Endothelial cell of umbilical vein (primary cell): Measurements from ENCODE around the gene ELOB. TPM values are rescaled to one million over a fixed set of nuclear protein-coding genes. Genes with fewer than 3 reads are reported as not detected.

ENCODE experiments used
- BruUV-seq: library from RNA; stranded (reverse); fragments of 400-500 nt; replicated peaks from 2 replicates; lab custom pipeline; 2021; lab: Mats Ljungman, UMichigan
- CTCF ChIA-PET: fragments of 300-600, 350-600 bp; sonication (Branson Sonifier 250); formaldehyde crosslinking; loops from one replicate; lab custom pipeline; 2021; ENCODE audit warnings: antibody characterized with exemption, inconsistent platforms; lab: Charles Lee
- POLR2A ChIA-PET: fragments of 300-600, 350-600 bp; sonication (Branson Sonifier 250); formaldehyde crosslinking; loops from one replicate; lab custom pipeline; 2021; ENCODE audit warnings: antibody characterized with exemption, inconsistent platforms; lab: Charles Lee
- DNase-seq: peaks from one replicate; pipeline ENCODE4 v3.0.0-alpha.2; 2011; ENCODE audit warnings: low read depth, low spot score
- FAIRE-seq: peaks from 2 replicates; lab custom pipeline; 2011; peaks lifted over from hg19 to GRCh38; lab: Jason Lieb, UNC
- H2AFZ ChIP-seq: 2 replicates; pipeline ENCODE4 v1.6.0; 2012; ENCODE audit warnings: low read depth, low read length, control low read depth, inconsistent platforms
- H3K27ac ChIP-seq: 2 replicates; pipeline ENCODE4 v1.5.1; 2011; ENCODE audit warnings: low read depth, mild to moderate bottlenecking, control low read depth, low read length, moderate library complexity; ENCODE audit not compliant: insufficient read depth
- H3K27me3 ChIP-seq, 2 experiments: 2 replicates each; pipeline versions ENCODE4 v1.6.0 to v1.6.1; 2011; ENCODE audit warnings: low read length in 2 of 2, mixed read lengths in 1 of 2; ENCODE audit not compliant: control insufficient read depth in 2 of 2, insufficient read depth in 2 of 2
- H3K36me3 ChIP-seq, 2 experiments: 2 replicates in 1 of 2; 3 replicates in 1 of 2; pipeline ENCODE4 v1.5.1; 2011; ENCODE audit warnings: low read length in 2 of 2, mild to moderate bottlenecking in 1 of 2, moderate library complexity in 1 of 2; ENCODE audit not compliant: control insufficient read depth in 2 of 2, insufficient read depth in 2 of 2; ENCODE audit errors: extremely low read depth in 1 of 2
- H3K4me1 ChIP-seq: 3 replicates; pipeline ENCODE4 v1.5.1; 2011; ENCODE audit warnings: mild to moderate bottlenecking, low read length; ENCODE audit not compliant: control insufficient read depth, insufficient read depth; ENCODE audit errors: extremely low read depth
- H3K4me2 ChIP-seq: 2 replicates; pipeline ENCODE4 v1.6.1; 2011; ENCODE audit warnings: low read length, control low read depth, mixed read lengths; ENCODE audit not compliant: insufficient read depth
- H3K4me3 ChIP-seq, 3 experiments: fragments of 200-600 bp in 1 of 3; sonication (generic), shearing (Covaris generic) in 1 of 3; replicated peaks in 1 of 3; 2 replicates each; pipeline ENCODE4 v1.5.1; 2011 to 2016; ENCODE audit warnings: control low read depth in 3 of 3, low read length in 3 of 3, mild to moderate bottlenecking in 2 of 3, inconsistent platforms in 1 of 3, low read depth in 1 of 3, moderate library complexity in 1 of 3; ENCODE audit not compliant: insufficient read depth in 1 of 3
- H3K79me2 ChIP-seq: 2 replicates; pipeline ENCODE4 v1.6.0; 2012; ENCODE audit warnings: low read length, inconsistent platforms; ENCODE audit not compliant: control insufficient read depth, insufficient read depth
- H3K9ac ChIP-seq: replicated peaks from 2 replicates; pipeline ENCODE3; 2011; ENCODE audit warnings: low read length, control low read depth; ENCODE audit not compliant: insufficient read depth; ENCODE audit errors: extremely low read depth
- H3K9me1 ChIP-seq: replicated peaks from 3 replicates; pipeline ENCODE4 v1.6.0; 2011; ENCODE audit warnings: mild to moderate bottlenecking, low read length; ENCODE audit not compliant: control insufficient read depth, insufficient read depth; ENCODE audit errors: extremely low read depth
- H3K9me3 ChIP-seq: replicated peaks from 2 replicates; pipeline ENCODE4 v1.5.1; 2012; ENCODE audit warnings: low read length, inconsistent platforms; ENCODE audit not compliant: control insufficient read depth, insufficient read depth
- H4K20me1 ChIP-seq: replicated peaks from 2 replicates; pipeline ENCODE3; 2011; ENCODE audit warnings: mild to moderate bottlenecking, low read length; ENCODE audit not compliant: control insufficient read depth, insufficient read depth; ENCODE audit errors: extremely low read depth
- EZH2 ChIP-seq: IDR thresholded peaks from 2 replicates; pipeline ENCODE4 v1.6.1; 2012; ENCODE audit warnings: borderline replicate concordance, low read depth, mild to moderate bottlenecking, moderate library complexity, low read length, inconsistent platforms; ENCODE audit not compliant: severe bottlenecking
- FOS ChIP-seq: IDR thresholded peaks from 2 replicates; pipeline ENCODE4 v1.6.1; 2011; ENCODE audit warnings: mild to moderate bottlenecking, low read length, moderate library complexity, borderline replicate concordance; ENCODE audit not compliant: insufficient read depth
- GATA2 ChIP-seq: IDR thresholded peaks from 2 replicates; pipeline ENCODE4 v1.7.0; 2011; ENCODE audit warnings: low read depth, mild to moderate bottlenecking, moderate library complexity, mixed read lengths, low read length; ENCODE audit not compliant: insufficient read length, insufficient read depth
- JUN ChIP-seq: IDR thresholded peaks from 2 replicates; pipeline ENCODE4 v1.6.1; 2011; ENCODE audit warnings: borderline replicate concordance, low read depth; ENCODE audit not compliant: insufficient read length, insufficient read depth
- MYC ChIP-seq: IDR thresholded peaks from one replicate; pipeline ENCODE4 v1.6.1; 2011; ENCODE audit warnings: mild to moderate bottlenecking, low read depth, low read length
- POLR2A ChIP-seq: IDR thresholded peaks from 2 replicates; pipeline ENCODE4 v1.6.1; 2012; ENCODE audit warnings: low read depth, mild to moderate bottlenecking, control low read depth, low read length
- POLR2AphosphoS5 ChIP-seq: IDR thresholded peaks from 2 replicates; pipeline ENCODE4 v1.6.1; 2012; ENCODE audit warnings: low read depth, mild to moderate bottlenecking, control low read depth, low read length, moderate library complexity; ENCODE audit not compliant: insufficient read depth
- dilution Hi-C: fragments of 300-500 bp; cut with MboI; formaldehyde crosslinking; loops from one replicate; pipeline ENCODE4 v1.15.0; 2019; ENCODE audit warnings: low sequenced_read_pairs; ENCODE audit not compliant: extremely low pct_ligation_motif_present
- intact Hi-C: fragments of 100-400 bp; cut with micrococcal nuclease; formaldehyde crosslinking; loops from one replicate; pipeline ENCODE4 v1.10.0; 2022
- polyA plus RNA-seq, 4 experiments: library from polyadenylated mRNA; depleted of rRNA in 3 of 4; stranded (reverse) in 3 of 4; unstranded in 1 of 4; fragments of >200 nt; gene quantifications; 2 replicates each; pipeline versions ENCODE4 v1.2.1 to v1.2.3, GENCODE V29; 2011 to 2012; ENCODE audit warnings: missing spikeins in 1 of 4
- total RNA-seq: library from RNA; stranded (reverse); gene quantifications from 2 replicates; pipeline ENCODE4 v1.2.3, GENCODE V29; 2021
- TF ChIP-seq, protein P1 (sequence below): IDR thresholded peaks from 2 replicates; pipeline ENCODE4 v1.6.1; 2011; ENCODE audit not compliant: insufficient read depth, insufficient read length
- TF ChIP-seq, protein P2 (sequence below), 2 donors: IDR thresholded peaks; 1 replicate in 1 of 2; 2 replicates in 1 of 2; pipeline ENCODE4 v1.5.1; 2011; ENCODE audit warnings: low read length in 2 of 2, mild to moderate bottlenecking in 2 of 2, moderate library complexity in 2 of 2, control low read depth in 1 of 2, inconsistent platforms in 1 of 2, low read depth in 1 of 2; ENCODE audit not compliant: insufficient read depth in 1 of 2; ENCODE audit errors: extremely low read depth in 1 of 2

ELOB gene
- total and polyA plus RNA-seq, 2 donors (not counting 3 experiments of a cell fraction or from before 2014, with no cell fraction given) = 251 to 848 TPM

DNA sequence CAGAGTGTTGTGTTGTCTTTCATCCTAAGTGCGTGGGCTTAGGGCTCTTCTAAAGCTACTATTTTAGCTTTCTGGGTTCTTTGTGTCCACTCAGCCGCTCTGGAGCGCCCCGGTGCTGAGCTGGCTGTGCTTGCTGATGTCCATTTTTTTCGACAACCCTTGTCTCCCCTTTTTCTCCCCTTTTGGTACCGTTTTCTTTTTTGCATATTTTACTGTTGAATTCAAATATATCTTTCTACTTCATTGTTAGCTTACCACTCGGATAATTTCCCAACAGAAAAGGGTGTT, 23.4 kb downstream of the ELOB start:
- Histone ChIP-seq H3K9me3 (no peaks in the 10 kb centered on the region), H3K4me2 (peak overlapping the region; percentile 98), H3K79me2 (peaks cover 58% of the 10 kb centered on the region), H3K9me1 (no peaks in the 10 kb centered on the region), H3K36me3 (peaks cover 12 to 15% of the 10 kb centered on the region in 2 experiments), H3K27ac (peak overlapping the region; percentile 65), H3K27me3 (no peaks in the 10 kb centered on the region), H3K4me1 (peaks cover 26% of the 10 kb centered on the region), H4K20me1 (peaks cover 23% of the 10 kb centered on the region), H3K4me3 (peak overlapping the region; percentile 91 to 96 (median 93)), H3K9ac (peak overlapping the region; percentile 69), H2AFZ (no peak overlapping the region)
- POLR2A ChIA-PET = no interaction called here
- CTCF ChIA-PET = interaction anchor here (1.5 kb wide), 1 partner anchor 85 kb away, joined by 4 read pairs; no protein-coding TSS in a partner anchor
- dilution Hi-C loops (no loop called here), intact Hi-C loops (loop anchor here (5.0 kb wide), 1 partner anchor 749 kb away; the partner anchor contains the start of gene CLUAP1)
- FAIRE-seq (no peak), DNase-seq (no peak)
- BruUV-seq = no TSS peak
- TF ChIP-seq POLR2A = no peak
- TF ChIP-seq EZH2 = no peak
- TF ChIP-seq, protein P1, sequence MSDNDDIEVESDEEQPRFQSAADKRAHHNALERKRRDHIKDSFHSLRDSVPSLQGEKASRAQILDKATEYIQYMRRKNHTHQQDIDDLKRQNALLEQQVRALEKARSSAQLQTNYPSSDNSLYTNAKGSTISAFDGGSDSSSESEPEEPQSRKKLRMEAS = no peak
- TF ChIP-seq GATA2 = no peak
- no peak for TF ChIP-seq POLR2AphosphoS5
- TF ChIP-seq JUN = no peak
- TF ChIP-seq, protein P2, sequence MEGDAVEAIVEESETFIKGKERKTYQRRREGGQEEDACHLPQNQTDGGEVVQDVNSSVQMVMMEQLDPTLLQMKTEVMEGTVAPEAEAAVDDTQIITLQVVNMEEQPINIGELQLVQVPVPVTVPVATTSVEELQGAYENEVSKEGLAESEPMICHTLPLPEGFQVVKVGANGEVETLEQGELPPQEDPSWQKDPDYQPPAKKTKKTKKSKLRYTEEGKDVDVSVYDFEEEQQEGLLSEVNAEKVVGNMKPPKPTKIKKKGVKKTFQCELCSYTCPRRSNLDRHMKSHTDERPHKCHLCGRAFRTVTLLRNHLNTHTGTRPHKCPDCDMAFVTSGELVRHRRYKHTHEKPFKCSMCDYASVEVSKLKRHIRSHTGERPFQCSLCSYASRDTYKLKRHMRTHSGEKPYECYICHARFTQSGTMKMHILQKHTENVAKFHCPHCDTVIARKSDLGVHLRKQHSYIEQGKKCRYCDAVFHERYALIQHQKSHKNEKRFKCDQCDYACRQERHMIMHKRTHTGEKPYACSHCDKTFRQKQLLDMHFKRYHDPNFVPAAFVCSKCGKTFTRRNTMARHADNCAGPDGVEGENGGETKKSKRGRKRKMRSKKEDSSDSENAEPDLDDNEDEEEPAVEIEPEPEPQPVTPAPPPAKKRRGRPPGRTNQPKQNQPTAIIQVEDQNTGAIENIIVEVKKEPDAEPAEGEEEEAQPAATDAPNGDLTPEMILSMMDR (IDR thresholded peaks at IDR 0.05; ENCODE audit: extremely low read depth in 1 of 2, insufficient read depth in 1 of 2, low read depth in 1 of 2, low read length in 2 of 2) = no peak
- no peak for TF ChIP-seq MYC
- TF ChIP-seq FOS = no peak
